HCT116 (cell line): ENCODE data around the gene FAIM. TPM values are rescaled to one million over a fixed set of nuclear protein-coding genes. Genes with fewer than 3 reads are reported as not detected.

Experiments
- ATAC-seq: fragments of 200-7000 bp; cut with Tn5 transposase; 2 replicates; pipeline ENCODE4 v1.9.1; 2020; ENCODE audit warnings: mild to moderate bottlenecking, moderate library complexity
- BruUV-seq: library from RNA; stranded (reverse); fragments of 400-500 nt; replicated peaks from 2 replicates; lab custom pipeline; 2021; lab: Mats Ljungman, UMichigan
- CTCF ChIA-PET: fragments of 300-600 bp; sonication (Branson Sonifier 250); formaldehyde crosslinking; loops from one replicate; lab custom pipeline; 2021; ENCODE audit warnings: antibody characterized with exemption; lab: Charles Lee
- POLR2A ChIA-PET: fragments of 300-600, 350-600 bp; sonication (Branson Sonifier 250); formaldehyde crosslinking; loops from one replicate; lab custom pipeline; 2021; ENCODE audit warnings: antibody characterized with exemption; lab: Charles Lee
- RAD21 ChIA-PET, 2 experiments: fragments of 300-600 bp; sonication (Branson Sonifier 250); formaldehyde crosslinking; loops; one replicate each; lab custom pipeline; 2023; ENCODE audit warnings: low total read pairs in 2 of 2; ENCODE audit not compliant: uncharacterized antibody in 2 of 2, unreplicated experiment in 2 of 2, low non-redundant PET in 1 of 2; lab: Charles Lee
- DNase-seq: peaks from one replicate; pipeline ENCODE4 v3.0.0-alpha.2; 2010; ENCODE audit warnings: low read depth, low spot score
- H2AFZ ChIP-seq: fragments of 200-600 bp; shearing (Covaris generic), sonication (generic); 2 replicates; pipeline ENCODE4 v1.6.1; 2017; ENCODE audit warnings: low read depth, mixed run types, mixed read lengths, antibody characterized with exemption, low read length; ENCODE audit not compliant: poor library complexity, severe bottlenecking
- H3K27ac ChIP-seq: 2 replicates; pipeline ENCODE4 v1.5.1; 2012; ENCODE audit warnings: low read depth, low read length
- H3K27me3 ChIP-seq: fragments of 200-600 bp; sonication (generic); 2 replicates; pipeline ENCODE4 v1.6.1; 2016; ENCODE audit warnings: mixed run types, low read length, mixed read lengths; ENCODE audit not compliant: insufficient read depth
- H3K36me3 ChIP-seq, 2 experiments: fragments of 200-500 bp in 1 of 2; fragments of 200-600 bp in 1 of 2; sonication (Bioruptor generic) in 1 of 2; sonication (generic) in 1 of 2; 2 replicates each; pipeline versions ENCODE4 v1.5.1 to v1.6.1; 2014 to 2016; ENCODE audit warnings: low read length in 2 of 2, inconsistent platforms in 1 of 2, mixed read lengths in 1 of 2, mixed run types in 1 of 2; ENCODE audit not compliant: insufficient read depth in 2 of 2, control insufficient read depth in 1 of 2
- H3K4me1 ChIP-seq, 2 experiments: fragments of 200-600 bp in 1 of 2; sonication (generic) in 1 of 2; 2 replicates each; pipeline versions ENCODE4 v1.5.1 to v1.6.1; 2012 to 2017; ENCODE audit warnings: low read length in 2 of 2, inconsistent platforms in 1 of 2, mild to moderate bottlenecking in 1 of 2, mixed read lengths in 1 of 2, mixed run types in 1 of 2, moderate library complexity in 1 of 2; ENCODE audit not compliant: insufficient read depth in 2 of 2, control insufficient read depth in 1 of 2
- H3K4me2 ChIP-seq: fragments of 200-600 bp; sonication (generic); 2 replicates; pipeline ENCODE4 v1.6.1; 2017; ENCODE audit warnings: mixed run types, low read length, mixed read lengths
- H3K4me3 ChIP-seq, 2 experiments: fragments of 200-600 bp in 1 of 2; sonication (generic) in 1 of 2; replicated peaks in 1 of 2; 2 replicates each; pipeline ENCODE4 v1.5.1; 2011 to 2016; ENCODE audit warnings: low read length in 2 of 2, control low read depth in 1 of 2, low read depth in 1 of 2, mild to moderate bottlenecking in 1 of 2, mixed read lengths in 1 of 2, mixed run types in 1 of 2
- H3K79me2 ChIP-seq: fragments of 200-600 bp; sonication (generic); 2 replicates; pipeline ENCODE4 v1.6.1; 2017; ENCODE audit warnings: mild to moderate bottlenecking, mixed run types, low read length, moderate library complexity, mixed read lengths; ENCODE audit not compliant: insufficient read depth
- H3K9ac ChIP-seq: fragments of 200-600 bp; sonication (generic); 2 replicates; pipeline ENCODE4 v1.6.1; 2016; ENCODE audit warnings: low read length, mixed read lengths
- H3K9me2 ChIP-seq: fragments of 200-600 bp; sonication (generic), shearing (Covaris generic); 2 replicates; pipeline ENCODE4 v1.6.1; 2017; ENCODE audit warnings: mixed run types, mild to moderate bottlenecking, moderate library complexity; ENCODE audit not compliant: insufficient read depth
- H3K9me3 ChIP-seq, 2 experiments: fragments of 200-500 bp in 1 of 2; fragments of 200-600 bp in 1 of 2; sonication (Bioruptor generic) in 1 of 2; sonication (generic) in 1 of 2; 2 replicates each; pipeline ENCODE4 v1.6.1; 2014 to 2017; ENCODE audit warnings: low read length in 2 of 2, mixed read lengths in 2 of 2, inconsistent platforms in 1 of 2, low read depth in 1 of 2, mild to moderate bottlenecking in 1 of 2, mixed run types in 1 of 2, moderate library complexity in 1 of 2; ENCODE audit not compliant: control insufficient read depth in 1 of 2, insufficient read depth in 1 of 2
- H4K20me1 ChIP-seq: fragments of 200-600 bp; sonication (generic), shearing (Covaris generic); 2 replicates; pipeline ENCODE4 v1.6.1; 2017; ENCODE audit warnings: mixed run types, mild to moderate bottlenecking, moderate library complexity; ENCODE audit not compliant: insufficient read depth
- CBX3 ChIP-seq: IDR thresholded peaks from 2 replicates; pipeline ENCODE4 v1.6.1; 2012; ENCODE audit warnings: low read depth
- CEBPB ChIP-seq: IDR thresholded peaks from 2 replicates; pipeline ENCODE4 v1.6.1; 2012; ENCODE audit warnings: low read depth
- CTCF ChIP-seq, 3 experiments: fragments of 200-600 bp in 1 of 3; sonication (generic) in 1 of 3; IDR thresholded peaks in 2 of 3; conservative IDR thresholded peaks in 1 of 3; 2 replicates each; pipeline ENCODE4 v1.5.1; 2012 to 2017; ENCODE audit warnings: low read depth in 2 of 3, low read length in 2 of 3, antibody characterized with exemption in 1 of 3, borderline replicate concordance in 1 of 3, control low read depth in 1 of 3, mild to moderate bottlenecking in 1 of 3, mixed read lengths in 1 of 3, mixed run types in 1 of 3, moderate library complexity in 1 of 3; ENCODE audit not compliant: insufficient read depth in 1 of 3
- EZH2 ChIP-seq: fragments of 200-600 bp; sonication (generic); IDR thresholded peaks from 2 replicates; pipeline ENCODE4 v1.6.1; 2017; ENCODE audit warnings: antibody characterized with exemption, mixed run types
- EZH2phosphoT487 ChIP-seq: fragments of 200-600 bp; IDR thresholded peaks from 2 replicates; pipeline ENCODE4 v1.6.1; 2018; ENCODE audit warnings: antibody characterized with exemption, borderline replicate concordance
- MAX ChIP-seq: IDR thresholded peaks from 2 replicates; pipeline ENCODE4 v1.6.1; 2012
- POLR2A ChIP-seq: IDR thresholded peaks from 2 replicates; pipeline ENCODE4 v1.7.0; 2011; ENCODE audit warnings: borderline replicate concordance; ENCODE audit not compliant: insufficient read depth, insufficient read length; ENCODE audit errors: extremely low read depth
- TCF7L2 ChIP-seq: IDR thresholded peaks from 2 replicates; pipeline ENCODE4 v1.7.0; 2011; ENCODE audit warnings: borderline replicate concordance, inconsistent platforms; ENCODE audit not compliant: insufficient read depth, insufficient read length; ENCODE audit errors: extremely low read depth
- ZFX ChIP-seq: fragments of 450-650 bp; IDR thresholded peaks from 2 replicates; pipeline ENCODE4 v1.6.1; 2017
- ZNF274 ChIP-seq: fragments of 200-500 bp; sonication (Bioruptor generic); IDR thresholded peaks from 2 replicates; pipeline ENCODE4 v1.6.1; 2014; ENCODE audit warnings: mild to moderate bottlenecking, low read depth, low read length, inconsistent platforms
- intact Hi-C: fragments of 100-400 bp; cut with micrococcal nuclease; formaldehyde crosslinking; loops from 2 replicates; pipeline ENCODE4 v1.10.0; 2022
- total RNA-seq: library from RNA; stranded (reverse); gene quantifications from one replicate; pipeline ENCODE4 v1.2.1, GENCODE V29; 2021; ENCODE audit not compliant: unreplicated experiment
- TF ChIP-seq, protein P1 (sequence below): IDR thresholded peaks from 2 replicates; pipeline ENCODE4 v1.6.1; 2012
- TF ChIP-seq, protein P2 (sequence below): IDR thresholded peaks from 2 replicates; pipeline ENCODE4 v1.6.1; 2011; ENCODE audit warnings: mild to moderate bottlenecking, low read length, moderate library complexity; ENCODE audit not compliant: insufficient replicate concordance; ENCODE audit errors: extremely low read depth
- TF ChIP-seq, protein P3 (sequence below): IDR thresholded peaks from 2 replicates; pipeline ENCODE4 v1.6.1; 2012; ENCODE audit warnings: low read depth

Gene FAIM
- total RNA-seq, 1 experiment from 2014 or later, result 12.2 TPM

DNA sequence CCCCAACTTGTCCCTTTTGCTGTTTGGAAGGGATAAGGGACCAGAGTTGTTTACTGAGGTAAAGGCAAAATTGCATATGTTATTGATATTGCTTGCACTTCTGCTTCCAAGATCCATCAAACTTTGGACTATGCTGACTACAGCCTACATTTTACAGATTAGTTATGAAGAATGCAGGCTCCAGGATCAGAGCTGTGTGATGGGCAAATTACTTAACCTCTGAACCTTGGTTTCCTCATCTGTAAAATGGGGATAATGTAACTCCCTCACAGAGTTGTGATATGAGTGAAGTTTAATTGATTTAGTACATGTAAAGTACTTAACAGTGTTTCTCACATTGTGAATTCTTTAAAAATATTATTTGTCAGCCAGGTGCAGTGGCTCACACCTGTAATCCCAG is 15.9 kb downstream of the FAIM start:
- no TSS peak for BruUV-seq

More for the DNA sequence above, 15.9 kb downstream of the FAIM start:
- no peak for ATAC-seq
- no peak overlapping the region for H3K9ac ChIP-seq
- H2AFZ ChIP-seq, result no peak overlapping the region
- no peaks in the 10 kb centered on the region for H3K27me3 ChIP-seq
- no peaks in the 10 kb centered on the region for H3K9me3 ChIP-seq
- POLR2A ChIA-PET, result no interaction called here
- TF ChIP-seq CTCF (IDR thresholded peaks at IDR 0.05 in 2 of 3, conservative IDR thresholded peaks at IDR 0.05 in 1 of 3; ENCODE audit: borderline replicate concordance in 1 of 3, insufficient read depth in 1 of 3, low read depth in 2 of 3, low read length in 2 of 3) (no peak), EZH2phosphoT487 (no peak), CEBPB (no peak), ZNF274 (no peak), EZH2 (no peak), CBX3 (no peak), ZFX (no peak), TCF7L2 (no peak), MAX (no peak), POLR2A (no peak)
- TF ChIP-seq, protein P1, sequence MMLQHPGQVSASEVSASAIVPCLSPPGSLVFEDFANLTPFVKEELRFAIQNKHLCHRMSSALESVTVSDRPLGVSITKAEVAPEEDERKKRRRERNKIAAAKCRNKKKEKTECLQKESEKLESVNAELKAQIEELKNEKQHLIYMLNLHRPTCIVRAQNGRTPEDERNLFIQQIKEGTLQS, result no peak
- TF ChIP-seq, protein P2, sequence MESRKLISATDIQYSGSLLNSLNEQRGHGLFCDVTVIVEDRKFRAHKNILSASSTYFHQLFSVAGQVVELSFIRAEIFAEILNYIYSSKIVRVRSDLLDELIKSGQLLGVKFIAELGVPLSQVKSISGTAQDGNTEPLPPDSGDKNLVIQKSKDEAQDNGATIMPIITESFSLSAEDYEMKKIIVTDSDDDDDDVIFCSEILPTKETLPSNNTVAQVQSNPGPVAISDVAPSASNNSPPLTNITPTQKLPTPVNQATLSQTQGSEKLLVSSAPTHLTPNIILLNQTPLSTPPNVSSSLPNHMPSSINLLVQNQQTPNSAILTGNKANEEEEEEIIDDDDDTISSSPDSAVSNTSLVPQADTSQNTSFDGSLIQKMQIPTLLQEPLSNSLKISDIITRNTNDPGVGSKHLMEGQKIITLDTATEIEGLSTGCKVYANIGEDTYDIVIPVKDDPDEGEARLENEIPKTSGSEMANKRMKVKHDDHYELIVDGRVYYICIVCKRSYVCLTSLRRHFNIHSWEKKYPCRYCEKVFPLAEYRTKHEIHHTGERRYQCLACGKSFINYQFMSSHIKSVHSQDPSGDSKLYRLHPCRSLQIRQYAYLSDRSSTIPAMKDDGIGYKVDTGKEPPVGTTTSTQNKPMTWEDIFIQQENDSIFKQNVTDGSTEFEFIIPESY, result no peak
- TF ChIP-seq, protein P3, sequence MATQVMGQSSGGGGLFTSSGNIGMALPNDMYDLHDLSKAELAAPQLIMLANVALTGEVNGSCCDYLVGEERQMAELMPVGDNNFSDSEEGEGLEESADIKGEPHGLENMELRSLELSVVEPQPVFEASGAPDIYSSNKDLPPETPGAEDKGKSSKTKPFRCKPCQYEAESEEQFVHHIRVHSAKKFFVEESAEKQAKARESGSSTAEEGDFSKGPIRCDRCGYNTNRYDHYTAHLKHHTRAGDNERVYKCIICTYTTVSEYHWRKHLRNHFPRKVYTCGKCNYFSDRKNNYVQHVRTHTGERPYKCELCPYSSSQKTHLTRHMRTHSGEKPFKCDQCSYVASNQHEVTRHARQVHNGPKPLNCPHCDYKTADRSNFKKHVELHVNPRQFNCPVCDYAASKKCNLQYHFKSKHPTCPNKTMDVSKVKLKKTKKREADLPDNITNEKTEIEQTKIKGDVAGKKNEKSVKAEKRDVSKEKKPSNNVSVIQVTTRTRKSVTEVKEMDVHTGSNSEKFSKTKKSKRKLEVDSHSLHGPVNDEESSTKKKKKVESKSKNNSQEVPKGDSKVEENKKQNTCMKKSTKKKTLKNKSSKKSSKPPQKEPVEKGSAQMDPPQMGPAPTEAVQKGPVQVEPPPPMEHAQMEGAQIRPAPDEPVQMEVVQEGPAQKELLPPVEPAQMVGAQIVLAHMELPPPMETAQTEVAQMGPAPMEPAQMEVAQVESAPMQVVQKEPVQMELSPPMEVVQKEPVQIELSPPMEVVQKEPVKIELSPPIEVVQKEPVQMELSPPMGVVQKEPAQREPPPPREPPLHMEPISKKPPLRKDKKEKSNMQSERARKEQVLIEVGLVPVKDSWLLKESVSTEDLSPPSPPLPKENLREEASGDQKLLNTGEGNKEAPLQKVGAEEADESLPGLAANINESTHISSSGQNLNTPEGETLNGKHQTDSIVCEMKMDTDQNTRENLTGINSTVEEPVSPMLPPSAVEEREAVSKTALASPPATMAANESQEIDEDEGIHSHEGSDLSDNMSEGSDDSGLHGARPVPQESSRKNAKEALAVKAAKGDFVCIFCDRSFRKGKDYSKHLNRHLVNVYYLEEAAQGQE, result no peak
- no peaks in the 10 kb centered on the region for H3K9me2 ChIP-seq
- peaks cover 0 to 8% of the 10 kb centered on the region in 2 experiments; a peak in 1 of 4 replicates for H3K4me1 ChIP-seq
- H3K4me2 ChIP-seq, result no peak overlapping the region
- no peak for DNase-seq
- intact Hi-C loops, result no loop called here
- H3K27ac ChIP-seq, result no peak overlapping the region
- RAD21 ChIA-PET, result no interaction called here
- no peak overlapping the region for H3K4me3 ChIP-seq
- no peaks in the 10 kb centered on the region for H4K20me1 ChIP-seq
- no peaks in the 10 kb centered on the region; the same call in 1 of the 2 replicates for H3K79me2 ChIP-seq
- CTCF ChIA-PET, result no interaction called here
- H3K36me3 ChIP-seq, result no peaks in the 10 kb centered on the region
